Spleen (tissue), 11 donors: ENCODE data around the gene PARD3B. TPM values are rescaled to one million over a fixed set of nuclear protein-coding genes. Genes with fewer than 3 reads are reported as not detected.

Experiments used
- DNase-seq: peaks from one replicate; pipeline ENCODE4 v3.0.0-alpha.2; 2020
- H3K27ac ChIP-seq, 8 donors: fragments of 200-600 bp; sonication (generic) in 7 of 8; 1 replicate in 4 of 8; 2 replicates in 4 of 8; pipeline versions ENCODE4 v1.5.0 to v1.8.0; 2016 to 2021; ENCODE audit warnings: inconsistent platforms in 4 of 8, mild to moderate bottlenecking in 4 of 8, moderate library complexity in 1 of 8
- H3K27me3 ChIP-seq, 7 donors: fragments of 200-600 bp; sonication (generic) in 6 of 7; replicated peaks in 1 of 7; 1 replicate in 4 of 7; 2 replicates in 3 of 7; pipeline versions ENCODE4 v1.5.0 to v1.8.0; 2016 to 2021; ENCODE audit warnings: inconsistent platforms in 3 of 7, mild to moderate bottlenecking in 1 of 7
- H3K36me3 ChIP-seq, 6 donors: fragments of 200-600 bp; sonication (generic) in 5 of 6; 1 replicate in 4 of 6; 2 replicates in 2 of 6; pipeline versions ENCODE4 v1.5.0 to v1.8.0; 2016 to 2021; ENCODE audit warnings: inconsistent platforms in 2 of 6
- H3K4me1 ChIP-seq, 6 donors: fragments of 200-600 bp; sonication (generic) in 5 of 6; 1 replicate in 3 of 6; 2 replicates in 3 of 6; pipeline versions ENCODE4 v1.5.0 to v1.8.0; 2016 to 2021; ENCODE audit warnings: inconsistent platforms in 3 of 6
- H3K4me3 ChIP-seq, 8 donors: fragments of 200-600 bp; sonication (generic) in 7 of 8; 1 replicate in 4 of 8; 2 replicates in 4 of 8; pipeline versions ENCODE4 v1.5.0 to v1.8.0; 2016 to 2021; ENCODE audit warnings: inconsistent platforms in 4 of 8, mild to moderate bottlenecking in 4 of 8, moderate library complexity in 2 of 8
- H3K9me3 ChIP-seq, 8 donors: fragments of 200-600 bp; sonication (generic) in 7 of 8; 1 replicate in 4 of 8; 2 replicates in 4 of 8; pipeline versions ENCODE4 v1.5.0 to v1.8.0; 2016 to 2021; ENCODE audit warnings: inconsistent platforms in 4 of 8
- CTCF ChIP-seq, 11 experiments: fragments of 200-600 bp in 7 of 11; fragments of 450-650 bp in 4 of 11; sonication (generic) in 4 of 11; IDR thresholded peaks in 8 of 11; conservative IDR thresholded peaks in 3 of 11; 1 replicate in 7 of 11; 2 replicates in 4 of 11; pipeline versions ENCODE4 v1.4.0 to v1.8.0; 2016 to 2021; ENCODE audit warnings: antibody characterized with exemption in 11 of 11, inconsistent platforms in 4 of 11, mild to moderate bottlenecking in 1 of 11
- POLR2A ChIP-seq, 3 donors: fragments of 450-650 bp; IDR thresholded peaks; one replicate each; pipeline ENCODE4 v1.5.1; 2017; ENCODE audit warnings: antibody characterized with exemption in 3 of 3, mild to moderate bottlenecking in 1 of 3
- POLR2AphosphoS5 ChIP-seq, 3 donors: sonication (generic); formaldehyde crosslinking; IDR thresholded peaks; one replicate each; pipeline ENCODE4 v1.5.1; 2017; ENCODE audit warnings: antibody characterized with exemption in 3 of 3
- WGBS, 5 donors: extraction: QIAGEN DNeasy Blood & Tissue Kit in 3 of 5; methylation state at CpG; one replicate each; pipeline versions ENCODE4 v1.1.5 to v1.1.7; 2013 to 2018; 5-methylcytosine and 5-hydroxymethylcytosine counted together
- intact Hi-C: fragments of 100-400 bp; cut with DNase I; formaldehyde crosslinking; loops from one replicate; pipeline ENCODE4 v1.15.0; 2023; ENCODE audit warnings: low total_unique reads
- polyA plus RNA-seq, 3 donors: library from polyadenylated mRNA; stranded (reverse); fragments of 200-250 nt; gene quantifications; one replicate each; pipeline ENCODE4 v1.2.1, GENCODE V29; 2013
- total RNA-seq, 7 donors: library from RNA; depleted of rRNA in 3 of 7; stranded (reverse); fragments of >200 nt in 3 of 7; fragmentation: NEBNext Ultra II Directional in 4 of 7; extraction: Animal tissue kit (Norgen Biotek cat#: 25700) in 4 of 7; gene quantifications; one replicate each; pipeline versions ENCODE4 v1.1.0 to v1.2.1, GENCODE V29; 2016 to 2021
- donor health status: healthy with polysubstance abuse.
- donor health status: DM: no; HTN: no; CAD: no; lungs with moderate emphysema.
- donor health status: DM: no; HTN: no; CAD: no.
- donor health status: Bipolar disorder and iron deficiency.
- donor health status: healthy.
- donor health status: DM: no; HTN: no; CAD: no.
- donor health status: DM: yes; HTN: yes; CAD: no.

Gene PARD3B
- total and polyA plus RNA-seq, 10 donors = 0.85 to 27.8 (median 14.7) TPM

- no peak overlapping the region for H3K4me3 ChIP-seq
- no peaks in the 10 kb centered on the region for H3K4me1 ChIP-seq
- peaks cover 0 to 14% (median 6%) of the 10 kb centered on the region in 8 donors for H3K9me3 ChIP-seq
- DNase-seq = no peak
- H3K27me3 ChIP-seq = no peaks in the 10 kb centered on the region
- H3K36me3 ChIP-seq = no peaks in the 10 kb centered on the region
- intact Hi-C loops = no loop called here
- TF ChIP-seq POLR2A (IDR thresholded peaks at IDR 0.05) (no peak), CTCF (IDR thresholded peaks at IDR 0.05 in 8 of 11, conservative IDR thresholded peaks at IDR 0.05 in 3 of 11) (no peak), POLR2AphosphoS5 (IDR thresholded peaks at IDR 0.05) (no peak)
- 87 to 92% (median 88%) methylated on average over 5 of the region's 5 CpGs for WGBS, 5 donors
- H3K27ac ChIP-seq = no peak overlapping the region
Observed at GRCh38 chr2:204824751-204825453, 279.6 kb downstream of the PARD3B start.

GRCh38 chr2:204825681-204826080, 280.4 kb downstream of the PARD3B start:
- TF ChIP-seq POLR2A (IDR thresholded peaks at IDR 0.05) (no peak), POLR2AphosphoS5 (IDR thresholded peaks at IDR 0.05) (no peak), CTCF (IDR thresholded peaks at IDR 0.05 in 8 of 11, conservative IDR thresholded peaks at IDR 0.05 in 3 of 11) (no peak)
- 80 to 86% (median 84%) methylated on average over 5 of the region's 5 CpGs for WGBS, 5 donors
- no peak for DNase-seq
- Histone ChIP-seq H3K36me3 (no peaks in the 10 kb centered on the region), H3K27me3 (no peaks in the 10 kb centered on the region), H3K9me3 (peaks cover 0 to 8% (median 5%) of the 10 kb centered on the region in 8 donors), H3K4me1 (no peaks in the 10 kb centered on the region), H3K27ac (no peak overlapping the region), H3K4me3 (no peak overlapping the region)
- intact Hi-C loops = no loop called here

- intact Hi-C loops = no loop called here
- 80 to 89% (median 88%) methylated on average over 9 of the region's 9 CpGs for WGBS, 5 donors
- Histone ChIP-seq H3K27me3 (no peaks in the 10 kb centered on the region), H3K9me3 (no peaks in the 10 kb centered on the region), H3K4me3 (no peak overlapping the region), H3K27ac (no peak overlapping the region), H3K36me3 (no peaks in the 10 kb centered on the region), H3K4me1 (no peaks in the 10 kb centered on the region)
- TF ChIP-seq CTCF (IDR thresholded peaks at IDR 0.05 in 8 of 11, conservative IDR thresholded peaks at IDR 0.05 in 3 of 11) (no peak), POLR2A (IDR thresholded peaks at IDR 0.05) (no peak), POLR2AphosphoS5 (IDR thresholded peaks at IDR 0.05) (no peak)
- no peak for DNase-seq
Observed at GRCh38 chr2:204827701-204828590, 282.7 kb downstream of the PARD3B start.
